ENCODE measurements around the gene ADAMTS2. TPM values are rescaled to one million over a fixed set of nuclear protein-coding genes. Genes with fewer than 3 reads are reported as not detected.

ADAMTS2 gene
- total and polyA plus RNA-seq, 4 donors, result 4.8 to 49.8 (median 32.0) TPM

DNA sequence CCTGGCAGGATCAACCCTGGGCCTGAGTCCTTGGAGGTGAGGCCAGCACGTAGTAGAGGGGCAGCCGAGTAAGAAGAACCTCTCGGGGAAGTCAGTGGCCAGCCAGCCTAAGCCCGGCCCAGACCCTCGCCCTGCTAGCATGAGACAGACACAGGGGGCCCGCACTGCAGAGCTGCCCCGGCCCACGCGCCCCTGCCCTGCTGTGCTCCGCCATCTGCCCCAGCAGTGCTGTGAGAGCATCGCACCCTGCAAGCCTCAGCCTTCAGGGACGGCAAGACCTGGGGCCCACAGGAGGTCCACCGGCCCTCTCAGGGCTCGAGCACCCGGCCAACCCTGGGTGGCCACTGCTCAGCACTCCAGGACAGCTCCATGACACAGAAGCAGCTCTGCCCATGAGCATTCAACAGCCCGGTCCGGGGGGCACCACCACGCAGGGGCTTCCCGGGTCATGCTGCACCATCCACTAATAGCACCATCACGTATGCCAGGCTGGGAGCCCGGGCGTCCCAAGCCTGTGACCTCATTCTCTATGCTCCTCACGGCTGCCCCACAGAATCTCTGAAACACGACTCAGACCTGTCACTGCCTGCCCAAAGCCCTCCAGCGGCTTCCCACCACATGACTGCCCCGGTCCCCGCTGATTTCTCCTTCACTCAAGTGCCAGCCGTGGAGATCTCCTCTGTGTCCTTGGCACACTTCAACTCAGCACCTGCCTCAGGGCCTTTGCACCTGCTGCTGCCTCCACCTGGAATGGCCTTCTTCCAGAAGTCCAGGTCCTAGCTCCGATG is 38.1 kb downstream of the ADAMTS2 start:
- intact Hi-C loops (cut with DNase I), result no loop called here
- Histone ChIP-seq H3K36me3 (ENCODE audit: control insufficient read depth in 1 of 2, insufficient read depth in 2 of 2, low read length in 1 of 2) (no peaks in the 10 kb centered on the region), H3K9me3 (ENCODE audit: control insufficient read depth, low read length) (no peaks in the 10 kb centered on the region), H3K27ac (ENCODE audit: low read depth in 1 of 2, low read length in 2 of 2) (no peak overlapping the region), H3K4me1 (ENCODE audit: control insufficient read depth in 1 of 2, insufficient read depth in 2 of 2, low read length in 2 of 2) (no peaks in the 10 kb centered on the region), H3K4me3 (ENCODE audit: low read length in 2 of 2) (no peak overlapping the region), H3K27me3 (ENCODE audit: control insufficient read depth in 1 of 2, insufficient read depth in 2 of 2, low read length in 1 of 2) (no peaks in the 10 kb centered on the region)
- WGBS, 2 donors, result 93% methylated on average over 26 to 29 of the region's 29 CpGs
- peak; percentile 38 to 65 for DNase-seq
- ATAC-seq (ENCODE audit: low FRiP score), result no peak

DNA sequence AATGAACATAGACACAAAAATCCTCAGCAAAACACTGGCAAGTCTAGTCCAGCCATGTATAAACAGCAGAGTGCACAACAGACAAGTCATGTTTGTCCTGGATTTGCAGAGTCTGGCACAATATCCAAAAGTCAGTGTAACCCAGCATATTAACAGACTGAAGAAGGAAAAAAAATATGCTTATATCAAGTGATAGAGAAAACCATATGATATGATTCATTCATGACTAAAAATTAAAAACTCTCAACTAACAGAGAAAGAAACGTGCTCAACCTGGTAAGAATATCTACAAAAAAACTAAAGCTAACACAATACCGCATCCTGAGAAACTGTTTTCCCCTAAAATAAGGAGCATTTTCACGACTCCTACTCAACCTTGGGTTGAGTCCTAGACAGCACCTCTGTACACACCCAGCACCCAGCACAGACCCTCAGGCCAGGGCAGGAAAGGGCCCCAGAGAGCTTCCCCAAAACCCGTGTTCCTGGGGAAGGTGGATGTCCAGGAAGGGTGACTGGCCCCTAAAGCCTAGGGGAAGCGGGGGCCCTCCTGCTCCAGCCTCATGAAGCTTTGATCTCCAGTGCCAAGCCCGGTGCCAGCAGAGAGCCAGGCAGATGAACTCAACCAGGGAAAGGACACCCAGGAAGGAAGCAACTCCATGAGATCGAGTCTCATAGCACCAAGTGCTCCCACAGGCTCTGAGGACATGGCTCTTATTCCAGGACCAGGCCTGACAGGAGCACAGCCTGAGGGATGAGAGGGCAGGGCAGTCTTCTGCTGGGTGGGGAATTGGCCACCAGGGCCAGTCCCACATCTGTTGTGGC is 38.9 kb downstream of the ADAMTS2 start:
- no peak overlapping the region for H3K27ac ChIP-seq (ENCODE audit: low read depth in 1 of 2, low read length in 2 of 2)

DNA sequence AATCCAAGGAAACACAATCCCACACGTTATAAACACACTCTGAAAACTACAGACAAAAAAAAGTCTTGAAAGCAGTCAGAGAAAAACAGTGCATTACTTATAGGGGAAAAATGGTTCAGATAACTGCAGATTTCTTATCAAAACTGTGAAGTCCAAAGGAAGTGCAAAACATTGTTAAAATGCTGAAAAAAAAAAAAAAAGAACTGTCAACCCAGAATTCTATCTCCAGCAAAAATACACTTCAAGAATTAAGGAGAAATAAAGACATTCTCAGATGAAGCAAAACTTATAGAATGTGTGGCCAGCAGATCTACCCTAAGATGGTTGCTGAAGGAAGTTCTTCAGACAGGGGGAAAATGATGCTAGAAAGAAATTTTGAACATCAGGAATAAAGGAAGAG is 40.4 kb downstream of the ADAMTS2 start:
- WGBS, 2 donors, result 40 to 54% methylated on average over 1 of the region's 1 CpG
- Histone ChIP-seq H3K36me3 (ENCODE audit: control insufficient read depth in 1 of 2, insufficient read depth in 2 of 2, low read length in 1 of 2) (no peaks in the 10 kb centered on the region), H3K27ac (ENCODE audit: low read depth in 1 of 2, low read length in 2 of 2) (no peak overlapping the region), H3K9me3 (ENCODE audit: control insufficient read depth, low read length) (no peaks in the 10 kb centered on the region), H3K4me3 (ENCODE audit: low read length in 2 of 2) (no peak overlapping the region), H3K4me1 (ENCODE audit: control insufficient read depth in 1 of 2, insufficient read depth in 2 of 2, low read length in 2 of 2) (no peaks in the 10 kb centered on the region), H3K27me3 (ENCODE audit: control insufficient read depth in 1 of 2, insufficient read depth in 2 of 2, low read length in 1 of 2) (no peaks in the 10 kb centered on the region)
- intact Hi-C loops (cut with DNase I), result no loop called here
- ATAC-seq (ENCODE audit: low FRiP score), result no peak
- no peak for DNase-seq

More for the DNA sequence above, 38.9 kb downstream of the ADAMTS2 start:
- no peaks in the 10 kb centered on the region for H3K4me1 ChIP-seq (ENCODE audit: control insufficient read depth in 1 of 2, insufficient read depth in 2 of 2, low read length in 2 of 2)
- 88 to 91% methylated on average over 7 of the region's 7 CpGs for WGBS, 2 donors
- no peaks in the 10 kb centered on the region for H3K27me3 ChIP-seq (ENCODE audit: control insufficient read depth in 1 of 2, insufficient read depth in 2 of 2, low read length in 1 of 2)
- intact Hi-C loops (cut with DNase I), result no loop called here
- no peak for ATAC-seq (ENCODE audit: low FRiP score)
- peak in 1 of 2 donors; percentile 61 for DNase-seq
- H3K4me3 ChIP-seq (ENCODE audit: low read length in 2 of 2), result no peak overlapping the region
- no peaks in the 10 kb centered on the region for H3K9me3 ChIP-seq (ENCODE audit: control insufficient read depth, low read length)
- H3K36me3 ChIP-seq (ENCODE audit: control insufficient read depth in 1 of 2, insufficient read depth in 2 of 2, low read length in 1 of 2), result no peaks in the 10 kb centered on the region

DNA sequence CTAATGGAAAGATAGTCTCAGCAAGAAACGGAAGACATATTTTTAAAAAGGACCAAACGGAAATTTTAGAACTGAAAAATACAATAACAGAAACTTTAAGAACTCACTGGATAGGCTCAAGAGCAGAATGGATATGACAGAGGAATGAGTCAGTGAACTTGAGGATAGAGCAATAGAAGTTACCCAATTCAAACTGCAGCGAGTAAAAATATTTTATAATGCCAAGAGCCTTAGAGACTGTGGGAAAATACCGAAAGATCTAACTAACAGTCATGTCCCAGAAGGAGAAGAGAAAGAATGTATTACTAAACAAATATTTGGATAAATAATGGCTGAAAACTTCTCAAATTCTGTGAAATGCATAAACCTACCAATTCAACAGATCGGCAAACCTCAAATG is 40.8 kb downstream of the ADAMTS2 start:
- intact Hi-C loops (cut with DNase I), result no loop called here
- Histone ChIP-seq H3K4me1 (ENCODE audit: control insufficient read depth in 1 of 2, insufficient read depth in 2 of 2, low read length in 2 of 2) (no peaks in the 10 kb centered on the region), H3K36me3 (ENCODE audit: control insufficient read depth in 1 of 2, insufficient read depth in 2 of 2, low read length in 1 of 2) (no peaks in the 10 kb centered on the region), H3K4me3 (ENCODE audit: low read length in 2 of 2) (no peak overlapping the region), H3K9me3 (ENCODE audit: control insufficient read depth, low read length) (no peaks in the 10 kb centered on the region), H3K27ac (ENCODE audit: low read depth in 1 of 2, low read length in 2 of 2) (no peak overlapping the region), H3K27me3 (ENCODE audit: control insufficient read depth in 1 of 2, insufficient read depth in 2 of 2, low read length in 1 of 2) (no peaks in the 10 kb centered on the region)
- 30 to 47% methylated on average over 5 of the region's 5 CpGs for WGBS, 2 donors
- ATAC-seq (ENCODE audit: low FRiP score) (peak; percentile 64), DNase-seq (no peak)

DNA sequence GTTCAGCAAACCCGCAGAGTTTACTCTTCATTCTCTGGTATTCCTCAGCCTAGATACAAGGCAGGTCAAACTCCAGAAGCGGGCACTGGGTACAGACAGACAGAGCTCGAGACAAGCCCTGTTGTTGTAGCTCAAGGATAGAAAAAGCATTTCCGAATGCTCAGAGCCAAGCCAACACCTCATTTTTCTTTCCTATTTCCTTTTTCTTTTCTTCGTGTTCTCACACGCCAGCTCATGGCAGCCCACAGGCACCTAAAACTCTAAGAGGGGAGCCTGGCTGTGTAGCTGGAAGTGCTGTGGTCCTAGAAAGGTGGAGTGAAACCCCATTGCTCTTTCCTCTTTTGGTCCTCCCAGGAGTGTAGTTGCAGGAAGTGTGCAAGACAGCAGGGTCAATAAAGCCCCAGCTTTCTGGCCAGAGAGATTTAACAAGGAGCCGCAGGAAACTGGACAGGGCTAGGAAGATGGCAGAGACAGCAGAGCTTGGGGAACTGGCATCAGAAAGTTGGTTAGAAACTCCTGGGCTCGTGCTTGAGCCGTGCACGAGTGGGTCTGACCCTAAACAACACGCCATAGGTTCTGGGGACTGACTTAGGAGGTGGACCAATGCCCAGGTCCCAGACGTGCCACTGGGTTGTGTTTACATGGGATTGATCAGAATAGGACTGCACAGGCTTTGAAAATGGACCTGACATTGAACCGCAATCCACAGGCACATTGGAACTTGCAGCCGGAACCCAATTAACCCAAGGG is 41.6 kb downstream of the ADAMTS2 start:
- Histone ChIP-seq H3K36me3 (ENCODE audit: control insufficient read depth in 1 of 2, insufficient read depth in 2 of 2, low read length in 1 of 2) (no peaks in the 10 kb centered on the region), H3K27me3 (ENCODE audit: control insufficient read depth in 1 of 2, insufficient read depth in 2 of 2, low read length in 1 of 2) (no peaks in the 10 kb centered on the region), H3K4me3 (ENCODE audit: low read length in 2 of 2) (no peak overlapping the region), H3K9me3 (ENCODE audit: control insufficient read depth, low read length) (no peaks in the 10 kb centered on the region), H3K4me1 (ENCODE audit: control insufficient read depth in 1 of 2, insufficient read depth in 2 of 2, low read length in 2 of 2) (no peaks in the 10 kb centered on the region), H3K27ac (ENCODE audit: low read depth in 1 of 2, low read length in 2 of 2) (no peak overlapping the region)
- ATAC-seq (ENCODE audit: low FRiP score), result no peak
- DNase-seq, result peak; percentile 11 to 12
- intact Hi-C loops (cut with DNase I), result no loop called here
- WGBS, 2 donors, result 76 to 79% methylated on average over 14 of the region's 14 CpGs

DNA sequence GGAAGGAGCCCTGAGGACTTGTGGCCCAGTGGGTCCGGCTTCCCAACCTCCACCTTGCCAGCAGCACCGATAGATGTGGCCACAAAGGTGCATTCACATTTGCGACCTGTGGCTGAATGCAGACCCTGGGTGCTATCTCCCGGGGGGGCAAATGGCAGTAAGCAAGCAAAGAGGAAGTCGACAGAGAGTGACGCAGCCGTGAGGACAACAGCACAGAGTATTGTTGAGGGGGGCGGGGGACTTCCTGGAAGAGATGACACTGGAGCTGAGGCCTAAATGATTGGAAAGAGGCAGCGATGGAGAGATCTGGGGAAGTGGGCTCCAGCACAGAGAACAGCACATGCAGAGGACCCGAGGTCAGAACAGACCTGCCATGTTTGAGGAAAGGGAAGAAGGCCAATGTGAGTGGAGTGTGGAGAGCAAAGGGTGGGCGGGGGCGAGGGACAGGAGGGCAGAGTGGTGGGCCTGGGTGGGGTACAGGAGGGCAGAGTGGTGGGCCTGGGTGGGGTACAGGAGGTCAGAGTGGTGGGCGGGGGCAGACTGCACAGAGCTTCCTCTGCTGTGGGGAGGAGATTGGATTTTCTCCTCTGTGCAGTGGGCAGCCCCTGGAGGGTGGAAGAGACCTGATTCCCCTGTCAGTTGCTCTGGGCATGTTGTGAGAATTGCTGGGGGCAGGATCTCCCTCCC is 42.6 kb downstream of the ADAMTS2 start:
- no peaks in the 10 kb centered on the region for H3K4me1 ChIP-seq (ENCODE audit: control insufficient read depth in 1 of 2, insufficient read depth in 2 of 2, low read length in 2 of 2)
- WGBS, 2 donors, result 90% methylated on average over 12 to 13 of the region's 13 CpGs
- H3K27ac ChIP-seq (ENCODE audit: low read depth in 1 of 2, low read length in 2 of 2), result no peak overlapping the region
- H3K9me3 ChIP-seq (ENCODE audit: control insufficient read depth, low read length), result no peaks in the 10 kb centered on the region
- no peak overlapping the region for H3K4me3 ChIP-seq (ENCODE audit: low read length in 2 of 2)
- ATAC-seq (ENCODE audit: low FRiP score) (no peak), DNase-seq (peak; percentile 57 to 66)
- H3K27me3 ChIP-seq (ENCODE audit: control insufficient read depth in 1 of 2, insufficient read depth in 2 of 2, low read length in 1 of 2), result no peaks in the 10 kb centered on the region
- intact Hi-C loops (cut with DNase I), result no loop called here
- no peaks in the 10 kb centered on the region for H3K36me3 ChIP-seq (ENCODE audit: control insufficient read depth in 1 of 2, insufficient read depth in 2 of 2, low read length in 1 of 2)

DNA sequence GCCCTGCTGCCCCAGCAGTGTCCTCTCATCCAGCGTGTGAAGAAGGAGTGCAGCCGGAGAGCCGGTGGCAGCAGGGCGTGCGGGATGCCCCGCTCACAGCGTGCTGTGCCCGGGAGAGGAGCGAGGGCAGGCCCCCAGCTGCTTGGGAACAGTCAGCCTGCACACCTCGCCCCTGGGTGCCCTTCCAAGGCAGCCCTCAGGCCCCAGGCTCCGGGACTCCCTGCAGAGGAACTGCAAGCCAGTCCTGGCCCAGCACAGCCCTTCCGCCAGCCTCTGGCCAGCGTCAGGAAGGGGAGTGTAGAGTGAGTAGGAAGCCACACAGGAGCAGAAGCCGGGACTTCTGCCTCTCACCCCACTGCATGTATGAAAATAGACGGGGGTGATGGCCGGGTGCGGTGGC is 43.5 kb downstream of the ADAMTS2 start:
- DNase-seq, result peak; percentile 57 to 74
- no peak overlapping the region for H3K27ac ChIP-seq (ENCODE audit: low read depth in 1 of 2, low read length in 2 of 2)
- H3K4me3 ChIP-seq (ENCODE audit: low read length in 2 of 2), result no peak overlapping the region
- 82 to 88% methylated on average over 17 of the region's 17 CpGs for WGBS, 2 donors
- H3K36me3 ChIP-seq (ENCODE audit: control insufficient read depth in 1 of 2, insufficient read depth in 2 of 2, low read length in 1 of 2), result no peaks in the 10 kb centered on the region
- no peaks in the 10 kb centered on the region for H3K4me1 ChIP-seq (ENCODE audit: control insufficient read depth in 1 of 2, insufficient read depth in 2 of 2, low read length in 2 of 2)
- no peak for ATAC-seq (ENCODE audit: low FRiP score)
- H3K9me3 ChIP-seq (ENCODE audit: control insufficient read depth, low read length), result no peaks in the 10 kb centered on the region
- intact Hi-C loops (cut with DNase I), result no loop called here
- no peaks in the 10 kb centered on the region for H3K27me3 ChIP-seq (ENCODE audit: control insufficient read depth in 1 of 2, insufficient read depth in 2 of 2, low read length in 1 of 2)

DNA sequence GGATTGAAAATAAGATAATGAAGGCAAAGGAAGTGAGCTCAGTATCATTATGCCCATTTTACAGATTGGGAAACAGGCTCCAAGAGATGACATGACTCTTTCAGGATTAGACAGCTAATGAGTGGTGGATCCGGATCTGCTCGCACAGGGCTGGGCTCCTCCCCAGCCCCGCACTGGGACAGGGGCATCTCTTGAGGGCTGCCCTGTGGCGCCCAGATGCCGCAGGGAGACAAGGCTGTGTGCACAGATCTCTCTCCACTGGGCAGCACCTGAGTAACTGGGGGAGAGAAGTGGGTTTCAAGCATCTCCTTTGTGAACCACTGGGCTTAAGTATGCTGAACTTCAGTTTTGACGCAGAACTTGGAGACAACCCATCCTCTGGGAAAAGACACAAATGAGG is 43.9 kb downstream of the ADAMTS2 start:
- Histone ChIP-seq H3K27ac (ENCODE audit: low read depth in 1 of 2, low read length in 2 of 2) (no peak overlapping the region), H3K36me3 (ENCODE audit: control insufficient read depth in 1 of 2, insufficient read depth in 2 of 2, low read length in 1 of 2) (no peaks in the 10 kb centered on the region), H3K9me3 (ENCODE audit: control insufficient read depth, low read length) (no peaks in the 10 kb centered on the region), H3K4me3 (ENCODE audit: low read length in 2 of 2) (no peak overlapping the region), H3K4me1 (ENCODE audit: control insufficient read depth in 1 of 2, insufficient read depth in 2 of 2, low read length in 2 of 2) (no peaks in the 10 kb centered on the region), H3K27me3 (ENCODE audit: control insufficient read depth in 1 of 2, insufficient read depth in 2 of 2, low read length in 1 of 2) (no peaks in the 10 kb centered on the region)
- intact Hi-C loops (cut with DNase I), result no loop called here
- ATAC-seq (ENCODE audit: low FRiP score) (no peak), DNase-seq (peak; percentile 21 to 31)
- WGBS, 2 donors, result 94 to 96% methylated on average over 6 of the region's 6 CpGs
